ENCODE results near the gene TFPI. TPM values are rescaled to one million over a fixed set of nuclear protein-coding genes. Genes with fewer than 3 reads are reported as not detected.

Gene TFPI
- total and polyA plus RNA-seq, 2 donors (not counting 1 experiment from before 2014, with no cell fraction given), result not detected

GRCh38 chr2:187485523-187485922 lies 68.7 kb downstream of the TFPI start:
- no peaks in the 10 kb centered on the region for H3K27me3 ChIP-seq (replicated peaks in 1 of 4; ENCODE audit: control extremely low read depth in 1 of 4, control insufficient read depth in 3 of 4, insufficient read depth in 4 of 4, low read length in 3 of 4)
- H3K27me3 Mint-ChIP-seq, result no peaks in the 10 kb centered on the region
- H3K9me3 ChIP-seq (ENCODE audit: control extremely low read depth in 1 of 3, control insufficient read depth in 2 of 3, insufficient read depth in 1 of 3, low read length in 2 of 3), result no peaks in the 10 kb centered on the region
- no peak overlapping the region for H3K9ac ChIP-seq (ENCODE audit: low read length)
- no peak overlapping the region for H3K4me2 ChIP-seq (replicated peaks; ENCODE audit: low read depth, low read length, poor library complexity, severe bottlenecking)
- H4K20me1 ChIP-seq (ENCODE audit: control insufficient read depth, insufficient read depth, low read length, poor library complexity, severe bottlenecking), result no peaks in the 10 kb centered on the region
- intact Hi-C loops (cut with micrococcal nuclease), result no loop called here
- H2AFZ ChIP-seq (ENCODE audit: insufficient read depth, low read depth, low read length, poor library complexity, severe bottlenecking), result no peak overlapping the region
- no CpG with 5 or more reads among the region's 1 CpG for WGBS (ENCODE audit: insufficient coverage)
- H3K36me3 ChIP-seq (replicated peaks in 1 of 2; ENCODE audit: control extremely low read depth in 1 of 2, control insufficient read depth in 1 of 2, extremely low read depth in 1 of 2, insufficient read depth in 2 of 2, low read length in 1 of 2), result no peaks in the 10 kb centered on the region
- no peaks in the 10 kb centered on the region for H3K4me1 ChIP-seq (ENCODE audit: control insufficient read depth in 2 of 2, insufficient read depth in 2 of 2, low read length in 2 of 2)
- no peak for ATAC-seq (ENCODE audit: low read depth)
- no peak overlapping the region for H3K4me3 Mint-ChIP-seq
- CTCF ChIA-PET, result no interaction called here
- POLR2A ChIA-PET, result no interaction called here
- no peaks in the 10 kb centered on the region for H3K79me2 ChIP-seq (ENCODE audit: control insufficient read depth, insufficient read depth, low read length)
- no peak for TF ChIP-seq CTCF (IDR thresholded peaks at IDR 0.05)
- TF ChIP-seq EZH2 (IDR thresholded peaks at IDR 0.05; ENCODE audit: borderline replicate concordance, insufficient read depth, low read depth, low read length, poor library complexity, severe bottlenecking), result no peak
- no peaks in the 10 kb centered on the region for H3K9me3 Mint-ChIP-seq (ENCODE audit: insufficient read depth)
- no peaks in the 10 kb centered on the region for H3K4me1 Mint-ChIP-seq
- DNase-seq, result no peak
- H3K27ac ChIP-seq (ENCODE audit: low read length in 2 of 2), result no peak overlapping the region
- no peak overlapping the region for H3K27ac Mint-ChIP-seq
- H3K4me3 ChIP-seq (ENCODE audit: control extremely low read depth in 1 of 5, extremely low read depth in 1 of 5, insufficient read depth in 1 of 5, low read depth in 2 of 5, low read length in 4 of 5), result no peak overlapping the region

GRCh38 chr2:187483537-187483936 lies 70.7 kb downstream of the TFPI start:
- H3K4me1 ChIP-seq (ENCODE audit: control insufficient read depth in 2 of 2, insufficient read depth in 2 of 2, low read length in 2 of 2), result no peaks in the 10 kb centered on the region
- ATAC-seq (ENCODE audit: low read depth) (no peak), DNase-seq (no peak)
- no peak overlapping the region for H2AFZ ChIP-seq (ENCODE audit: insufficient read depth, low read depth, low read length, poor library complexity, severe bottlenecking)
- no peaks in the 10 kb centered on the region for H3K27me3 ChIP-seq (replicated peaks in 1 of 4; ENCODE audit: control extremely low read depth in 1 of 4, control insufficient read depth in 3 of 4, insufficient read depth in 4 of 4, low read length in 3 of 4)
- no peaks in the 10 kb centered on the region for H4K20me1 ChIP-seq (ENCODE audit: control insufficient read depth, insufficient read depth, low read length, poor library complexity, severe bottlenecking)
- TF ChIP-seq CTCF (IDR thresholded peaks at IDR 0.05), result no peak
- TF ChIP-seq EZH2 (IDR thresholded peaks at IDR 0.05; ENCODE audit: borderline replicate concordance, insufficient read depth, low read depth, low read length, poor library complexity, severe bottlenecking), result no peak
- no peak overlapping the region for H3K27ac ChIP-seq (ENCODE audit: low read length in 2 of 2)
- Mint-ChIP-seq H3K9me3 (ENCODE audit: insufficient read depth) (no peaks in the 10 kb centered on the region), H3K4me3 (no peak overlapping the region), H3K4me1 (no peaks in the 10 kb centered on the region), H3K27me3 (no peaks in the 10 kb centered on the region), H3K27ac (no peak overlapping the region)
- no peaks in the 10 kb centered on the region for H3K79me2 ChIP-seq (ENCODE audit: control insufficient read depth, insufficient read depth, low read length)
- H3K36me3 ChIP-seq (replicated peaks in 1 of 2; ENCODE audit: control extremely low read depth in 1 of 2, control insufficient read depth in 1 of 2, extremely low read depth in 1 of 2, insufficient read depth in 2 of 2, low read length in 1 of 2), result no peaks in the 10 kb centered on the region
- H3K9ac ChIP-seq (ENCODE audit: low read length), result no peak overlapping the region
- no peak overlapping the region for H3K4me3 ChIP-seq (ENCODE audit: control extremely low read depth in 1 of 5, extremely low read depth in 1 of 5, insufficient read depth in 1 of 5, low read depth in 2 of 5, low read length in 4 of 5)
- intact Hi-C loops (cut with micrococcal nuclease), result no loop called here
- H3K4me2 ChIP-seq (replicated peaks; ENCODE audit: low read depth, low read length, poor library complexity, severe bottlenecking), result no peak overlapping the region
- POLR2A ChIA-PET, result no interaction called here
- no CpG with 5 or more reads among the region's 2 CpGs for WGBS (ENCODE audit: insufficient coverage)
- CTCF ChIA-PET, result no interaction called here
- H3K9me3 ChIP-seq (ENCODE audit: control extremely low read depth in 1 of 3, control insufficient read depth in 2 of 3, insufficient read depth in 1 of 3, low read length in 2 of 3), result no peaks in the 10 kb centered on the region
